ENCODE data around the gene PLIN4.

The PLIN4 gene

GRCh38 chr19:4494691-4495064 lies 23.6 kb downstream of the PLIN4 start:
- no peak for DNase-seq (ENCODE audit: low read depth)
- TF ChIP-seq CTCF (conservative IDR thresholded peaks at IDR 0.05; ENCODE audit: low read length) = no peak
- H3K4me3 ChIP-seq (ENCODE audit: low read length) = no peak overlapping the region

GRCh38 chr19:4493929-4494690 lies 24.2 kb downstream of the PLIN4 start:
- TF ChIP-seq CTCF (conservative IDR thresholded peaks at IDR 0.05; ENCODE audit: low read length) = no peak

GRCh38 chr19:4493104-4493928 lies 25.0 kb downstream of the PLIN4 start:
- no peak for DNase-seq (ENCODE audit: low read depth)
- TF ChIP-seq CTCF (conservative IDR thresholded peaks at IDR 0.05; ENCODE audit: low read length) = no peak
- H3K4me3 ChIP-seq (ENCODE audit: low read length) = no peak overlapping the region

More at GRCh38 chr19:4493929-4494690, 24.2 kb downstream of the PLIN4 start:
- no peak for DNase-seq (ENCODE audit: low read depth)
- H3K4me3 ChIP-seq (ENCODE audit: low read length) = no peak overlapping the region

GRCh38 chr19:4492337-4493103 lies 25.8 kb downstream of the PLIN4 start:
- no peak overlapping the region for H3K4me3 ChIP-seq (ENCODE audit: low read length)
- no peak for DNase-seq (ENCODE audit: low read depth)
- TF ChIP-seq CTCF (conservative IDR thresholded peaks at IDR 0.05; ENCODE audit: low read length) = no peak

- no peak for TF ChIP-seq CTCF (conservative IDR thresholded peaks at IDR 0.05; ENCODE audit: low read length)
- no peak overlapping the region for H3K4me3 ChIP-seq (ENCODE audit: low read length)
- no peak for DNase-seq (ENCODE audit: low read depth)
Observed at GRCh38 chr19:4491446-4491845, 26.8 kb downstream of the PLIN4 start.

- DNase-seq (ENCODE audit: low read depth) = no peak
- TF ChIP-seq CTCF (conservative IDR thresholded peaks at IDR 0.05; ENCODE audit: low read length) = no peak
- no peak overlapping the region for H3K4me3 ChIP-seq (ENCODE audit: low read length)
Observed at GRCh38 chr19:4488496-4488895, 29.8 kb downstream of the PLIN4 start.
